ENCODE data around the gene NBAS. TPM values are rescaled to one million over a fixed set of nuclear protein-coding genes. Genes with fewer than 3 reads are reported as not detected.

NBAS gene
- total and polyA plus RNA-seq, 2 experiments from 2014 or later = 21.2 to 51.8 TPM

GRCh38 chr2:15284614-15285013 lies 276.5 kb downstream of the NBAS start:
- no peaks in the 10 kb centered on the region for H3K79me2 ChIP-seq (ENCODE audit: insufficient read depth)
- H3K27ac ChIP-seq = no peak overlapping the region
- H4K20me1 ChIP-seq (ENCODE audit: insufficient read depth) = no peaks in the 10 kb centered on the region
- 100% methylated on average over 1 of the region's 1 CpG for WGBS, 2 experiments (ENCODE audit: low coverage in 1 of 2, low lambda C conversion rate in 2 of 2, missing lambda C conversion rate in 2 of 2)
- TF ChIP-seq EZH2 (IDR thresholded peaks at IDR 0.05; ENCODE audit: insufficient read depth, poor library complexity, severe bottlenecking) (no peak), EZH2phosphoT487 (IDR thresholded peaks at IDR 0.05; ENCODE audit: insufficient read depth, low read depth) (no peak)
- no peaks in the 10 kb centered on the region for H3K27me3 ChIP-seq (replicated peaks; ENCODE audit: insufficient read depth)
- H2AFZ ChIP-seq = no peak overlapping the region
- H3K4me1 ChIP-seq (ENCODE audit: insufficient read depth) = no peaks in the 10 kb centered on the region
- no peaks in the 10 kb centered on the region for H3K9me2 ChIP-seq (ENCODE audit: insufficient read depth)
- in situ Hi-C loops (cut with MboI) = no loop called here
- H3K36me3 ChIP-seq (ENCODE audit: low read depth) = peaks cover 5% of the 10 kb centered on the region; the same call in 1 of the 2 replicates
- H3F3A ChIP-seq (ENCODE audit: insufficient read depth) = no peaks in the 10 kb centered on the region
- H3K4me2 ChIP-seq (ENCODE audit: unreplicated experiment) = no peak overlapping the region
- no peak overlapping the region for H3K9ac ChIP-seq
- no peaks in the 10 kb centered on the region for H3K9me3 ChIP-seq (ENCODE audit: low read depth)
- DNase-seq = no peak
- no peak overlapping the region for H3K4me3 ChIP-seq

GRCh38 chr2:15281681-15282080 lies 279.5 kb downstream of the NBAS start:
- H3K79me2 ChIP-seq (ENCODE audit: insufficient read depth) = no peaks in the 10 kb centered on the region
- H3K36me3 ChIP-seq (ENCODE audit: low read depth) = peaks cover 4% of the 10 kb centered on the region
- H3K27me3 ChIP-seq (replicated peaks; ENCODE audit: insufficient read depth) = no peaks in the 10 kb centered on the region
- H2AFZ ChIP-seq = no peak overlapping the region
- in situ Hi-C loops (cut with MboI) = no loop called here
- no peaks in the 10 kb centered on the region for H3K4me1 ChIP-seq (ENCODE audit: insufficient read depth)
- no peak overlapping the region for H3K4me3 ChIP-seq
- no peak for DNase-seq
- H3F3A ChIP-seq (ENCODE audit: insufficient read depth) = no peaks in the 10 kb centered on the region
- H3K9ac ChIP-seq = no peak overlapping the region
- TF ChIP-seq EZH2 (IDR thresholded peaks at IDR 0.05; ENCODE audit: insufficient read depth, poor library complexity, severe bottlenecking) (no peak), EZH2phosphoT487 (IDR thresholded peaks at IDR 0.05; ENCODE audit: insufficient read depth, low read depth) (no peak)
- 92 to 98% methylated on average over 2 of the region's 2 CpGs for WGBS, 2 experiments (ENCODE audit: low coverage in 1 of 2, low lambda C conversion rate in 2 of 2, missing lambda C conversion rate in 2 of 2)
- H4K20me1 ChIP-seq (ENCODE audit: insufficient read depth) = no peaks in the 10 kb centered on the region
- H3K4me2 ChIP-seq (ENCODE audit: unreplicated experiment) = no peak overlapping the region
- H3K9me2 ChIP-seq (ENCODE audit: insufficient read depth) = no peaks in the 10 kb centered on the region
- no peaks in the 10 kb centered on the region for H3K9me3 ChIP-seq (ENCODE audit: low read depth)
- no peak overlapping the region for H3K27ac ChIP-seq

- Histone ChIP-seq H3K9me2 (ENCODE audit: insufficient read depth) (no peaks in the 10 kb centered on the region), H4K20me1 (ENCODE audit: insufficient read depth) (no peaks in the 10 kb centered on the region), H3K79me2 (ENCODE audit: insufficient read depth) (no peaks in the 10 kb centered on the region), H3K9ac (no peak overlapping the region), H3K4me2 (ENCODE audit: unreplicated experiment) (no peak overlapping the region), H3K4me1 (ENCODE audit: insufficient read depth) (no peaks in the 10 kb centered on the region), H3K36me3 (ENCODE audit: low read depth) (peaks cover 18% of the 10 kb centered on the region), H3F3A (ENCODE audit: insufficient read depth) (no peaks in the 10 kb centered on the region), H3K9me3 (ENCODE audit: low read depth) (no peaks in the 10 kb centered on the region), H3K27me3 (replicated peaks; ENCODE audit: insufficient read depth) (no peaks in the 10 kb centered on the region), H3K4me3 (no peak overlapping the region), H3K27ac (no peak overlapping the region), H2AFZ (no peak overlapping the region)
- TF ChIP-seq EZH2phosphoT487 (IDR thresholded peaks at IDR 0.05; ENCODE audit: insufficient read depth, low read depth) (no peak), EZH2 (IDR thresholded peaks at IDR 0.05; ENCODE audit: insufficient read depth, poor library complexity, severe bottlenecking) (no peak)
- 98 to 99% methylated on average over 2 of the region's 2 CpGs for WGBS, 2 experiments (ENCODE audit: low coverage in 1 of 2, low lambda C conversion rate in 2 of 2, missing lambda C conversion rate in 2 of 2)
- in situ Hi-C loops (cut with MboI) = no loop called here
- no peak for DNase-seq
These were observed 281.8 kb downstream of the NBAS start for GRCh38 chr2:15279201-15279876.

- Histone ChIP-seq H3K27me3 (replicated peaks; ENCODE audit: insufficient read depth) (no peaks in the 10 kb centered on the region), H3K9me2 (ENCODE audit: insufficient read depth) (no peaks in the 10 kb centered on the region), H3K36me3 (ENCODE audit: low read depth) (peaks cover 21% of the 10 kb centered on the region), H3K27ac (no peak overlapping the region), H2AFZ (no peak overlapping the region), H3K9ac (no peak overlapping the region), H4K20me1 (ENCODE audit: insufficient read depth) (no peaks in the 10 kb centered on the region), H3K9me3 (ENCODE audit: low read depth) (no peaks in the 10 kb centered on the region), H3F3A (ENCODE audit: insufficient read depth) (no peaks in the 10 kb centered on the region), H3K4me1 (ENCODE audit: insufficient read depth) (no peaks in the 10 kb centered on the region), H3K4me2 (ENCODE audit: unreplicated experiment) (no peak overlapping the region), H3K79me2 (ENCODE audit: insufficient read depth) (no peaks in the 10 kb centered on the region), H3K4me3 (no peak overlapping the region)
- in situ Hi-C loops (cut with MboI) = no loop called here
- 99 to 100% methylated on average over 3 of the region's 3 CpGs for WGBS, 2 experiments (ENCODE audit: low coverage in 1 of 2, low lambda C conversion rate in 2 of 2, missing lambda C conversion rate in 2 of 2)
- TF ChIP-seq EZH2 (IDR thresholded peaks at IDR 0.05; ENCODE audit: insufficient read depth, poor library complexity, severe bottlenecking) (no peak), EZH2phosphoT487 (IDR thresholded peaks at IDR 0.05; ENCODE audit: insufficient read depth, low read depth) (no peak)
- DNase-seq = no peak
These were observed 282.8 kb downstream of the NBAS start for GRCh38 chr2:15278296-15278695.

All from GM23248 (cell line).